Measurements from ENCODE around the gene CALY. TPM values are rescaled to one million over a fixed set of nuclear protein-coding genes. Genes with fewer than 3 reads are reported as not detected.
"Not testable (repeated sequence)": the region's sequence is repeated elsewhere in the genome, so short reads cannot be mapped to it uniquely, and the experiment has no call there.

CALY gene
- total RNA-seq, 1 donor from 2014 or later: not detected

- Histone ChIP-seq H3K36me3 (no peaks in the 10 kb centered on the region), H3K4me3 (peak overlapping the region; percentile 61), H3K27ac (replicated peaks) (no peak overlapping the region), H3K27me3 (ENCODE audit: low read depth) (peaks cover 80% of the 10 kb centered on the region), H3K4me1 (peaks cover 24% of the 10 kb centered on the region), H3K9me3 (replicated peaks) (peaks cover under 1% of the 10 kb centered on the region)
- TF ChIP-seq CTCF (IDR thresholded peaks at IDR 0.05; ENCODE audit: borderline replicate concordance): no peak
- DNase-seq: no peak
- intact Hi-C loops (cut with micrococcal nuclease): loop anchor here (5.0 kb wide), 1 partner anchor 281 kb away; no protein-coding TSS in a partner anchor
These were observed 10.5 kb downstream of the CALY start for GRCh38 chr10:133326223-133326551.

- intact Hi-C loops (cut with micrococcal nuclease): loop anchor here (5.0 kb wide), 1 partner anchor 282 kb away; no protein-coding TSS in a partner anchor
- TF ChIP-seq CTCF (IDR thresholded peaks at IDR 0.05; ENCODE audit: borderline replicate concordance): no peak
- Histone ChIP-seq H3K36me3 (no peaks in the 10 kb centered on the region), H3K4me3 (peak overlapping the region; percentile 61), H3K4me1 (peaks cover 24% of the 10 kb centered on the region), H3K9me3 (replicated peaks) (peaks cover 4% of the 10 kb centered on the region), H3K27ac (replicated peaks) (no peak overlapping the region), H3K27me3 (ENCODE audit: low read depth) (peaks cover 80% of the 10 kb centered on the region)
- DNase-seq: no peak
These were observed 11.1 kb downstream of the CALY start for GRCh38 chr10:133325440-133326222.

GRCh38 chr10:133324857-133325260, 11.8 kb downstream of the CALY start:
- intact Hi-C loops (cut with micrococcal nuclease): loop anchor here (5.0 kb wide), 1 partner anchor 282 kb away; no protein-coding TSS in a partner anchor
- H3K4me3 ChIP-seq: peak overlapping the region; percentile 61

GRCh38 chr10:133324198-133324792, 12.4 kb downstream of the CALY start:
- DNase-seq: peak; percentile 52
- Histone ChIP-seq H3K4me3 (peak overlapping the region; percentile 61), H3K27me3 (ENCODE audit: low read depth) (peaks cover 84% of the 10 kb centered on the region), H3K27ac (replicated peaks) (no peak overlapping the region), H3K9me3 (replicated peaks) (peaks cover 4% of the 10 kb centered on the region), H3K4me1 (peaks cover 17% of the 10 kb centered on the region), H3K36me3 (no peaks in the 10 kb centered on the region)
- TF ChIP-seq CTCF (IDR thresholded peaks at IDR 0.05; ENCODE audit: borderline replicate concordance): no peak
- intact Hi-C loops (cut with micrococcal nuclease): no loop called here

More at GRCh38 chr10:133324857-133325260, 11.8 kb downstream of the CALY start:
- peaks cover 84% of the 10 kb centered on the region for H3K27me3 ChIP-seq (ENCODE audit: low read depth)
- DNase-seq: no peak
- H3K36me3 ChIP-seq: no peaks in the 10 kb centered on the region
- H3K9me3 ChIP-seq (replicated peaks): peaks cover 4% of the 10 kb centered on the region
- no peak for TF ChIP-seq CTCF (IDR thresholded peaks at IDR 0.05; ENCODE audit: borderline replicate concordance)
- H3K4me1 ChIP-seq: peaks cover 21% of the 10 kb centered on the region
- no peak overlapping the region for H3K27ac ChIP-seq (replicated peaks)

GRCh38 chr10:133322064-133322709, 14.5 kb downstream of the CALY start:
- Histone ChIP-seq H3K4me1 (peaks cover 24% of the 10 kb centered on the region), H3K27me3 (ENCODE audit: low read depth) (peaks cover 72% of the 10 kb centered on the region)
- H3K27ac ChIP-seq (replicated peaks); H3K36me3 ChIP-seq; H3K4me3 ChIP-seq; DNase-seq; H3K9me3 ChIP-seq (replicated peaks); intact Hi-C loops (cut with micrococcal nuclease): not testable (repeated sequence)

GRCh38 chr10:133320852-133321422, 15.8 kb downstream of the CALY start:
- Histone ChIP-seq H3K27me3 (ENCODE audit: low read depth) (peaks cover 60% of the 10 kb centered on the region), H3K4me1 (peaks cover 20% of the 10 kb centered on the region)
- H3K27ac ChIP-seq (replicated peaks); H3K9me3 ChIP-seq (replicated peaks); DNase-seq; H3K36me3 ChIP-seq; intact Hi-C loops (cut with micrococcal nuclease); H3K4me3 ChIP-seq: not testable (repeated sequence)

Measured in left ventricle myocardium inferior (tissue), 1 donor.